Lung (tissue), 12 donors: ENCODE measurements around the gene PDP2. TPM values are rescaled to one million over a fixed set of nuclear protein-coding genes. Genes with fewer than 3 reads are reported as not detected.

Source experiments
- ATAC-seq: fragments of 200-7000 bp; cut with Tn5 transposase; one replicate; pipeline ENCODE4 v1.9.1; 2020; ENCODE audit warnings: moderate number of reproducible peaks; ENCODE audit not compliant: insufficient read depth, low FRiP score
- DNase-seq, 3 donors: peaks; one replicate each; pipeline ENCODE4 v3.0.0-alpha.2; 2013 to 2017
- H3K27ac ChIP-seq, 2 donors: one replicate each; pipeline ENCODE4 v1.5.1; 2013; ENCODE audit warnings: mild to moderate bottlenecking in 2 of 2, moderate library complexity in 2 of 2, control low read depth in 1 of 2, inconsistent platforms in 1 of 2, low read depth in 1 of 2, low read length in 1 of 2
- H3K27me3 ChIP-seq, 3 donors: one replicate each; pipeline ENCODE4 v1.5.1; 2013; ENCODE audit warnings: low read length in 2 of 3; ENCODE audit not compliant: control insufficient read depth in 3 of 3, insufficient read depth in 3 of 3
- H3K36me3 ChIP-seq, 4 donors: one replicate each; pipeline ENCODE4 v1.5.1; 2013; ENCODE audit warnings: low read length in 4 of 4, mild to moderate bottlenecking in 1 of 4, moderate library complexity in 1 of 4; ENCODE audit not compliant: control insufficient read depth in 4 of 4, insufficient read depth in 4 of 4
- H3K4me1 ChIP-seq, 5 donors: one replicate each; pipeline ENCODE4 v1.5.1; 2013; ENCODE audit warnings: low read length in 5 of 5, mild to moderate bottlenecking in 2 of 5, moderate library complexity in 1 of 5; ENCODE audit not compliant: control insufficient read depth in 5 of 5, insufficient read depth in 5 of 5
- H3K4me3 ChIP-seq: one replicate; pipeline ENCODE4 v1.5.1; 2013; ENCODE audit warnings: mild to moderate bottlenecking, control low read depth, moderate library complexity
- H3K9ac ChIP-seq, 2 donors: one replicate each; pipeline ENCODE4 v1.5.1; 2013; ENCODE audit warnings: low read length in 2 of 2, control low read depth in 1 of 2; ENCODE audit not compliant: insufficient read depth in 1 of 2
- H3K9me3 ChIP-seq, 4 donors: one replicate each; pipeline ENCODE4 v1.5.1; 2013; ENCODE audit warnings: low read length in 3 of 4, mild to moderate bottlenecking in 1 of 4, moderate library complexity in 1 of 4; ENCODE audit not compliant: control insufficient read depth in 4 of 4, insufficient read depth in 3 of 4
- WGBS, 2 donors: extraction: QIAGEN DNeasy Blood & Tissue Kit; methylation state at CpG; one replicate each; pipeline ENCODE4 v1.1.7; 2013; 5-methylcytosine and 5-hydroxymethylcytosine counted together
- polyA plus RNA-seq, 2 donors: library from polyadenylated mRNA; stranded (reverse); fragments of 200-250 nt; gene quantifications; one replicate each; pipeline ENCODE4 v1.2.1, GENCODE V29; 2013
- total RNA-seq, 2 donors: library from RNA; depleted of rRNA in 1 of 2; stranded (reverse); fragments of >200 nt in 1 of 2; gene quantifications; one replicate each; pipeline ENCODE4 v1.2.1, GENCODE V29; 2014 to 2021
- TF ChIP-seq, protein P1 (sequence below): IDR thresholded peaks from 2 replicates; pipeline ENCODE4 v1.5.1; 2012; ENCODE audit warnings: mild to moderate bottlenecking; ENCODE audit errors: control extremely low read depth, extremely low read depth
- donor health status: control.
- donor health status: control.
- donor health status: Bipolar disorder and iron deficiency.
- donor health status: healthy.
- donor health status: DM: yes; HTN: yes; CAD: no.

The PDP2 gene
- total and polyA plus RNA-seq, 4 donors = 4.5 to 23.0 (median 13.1) TPM

DNA sequence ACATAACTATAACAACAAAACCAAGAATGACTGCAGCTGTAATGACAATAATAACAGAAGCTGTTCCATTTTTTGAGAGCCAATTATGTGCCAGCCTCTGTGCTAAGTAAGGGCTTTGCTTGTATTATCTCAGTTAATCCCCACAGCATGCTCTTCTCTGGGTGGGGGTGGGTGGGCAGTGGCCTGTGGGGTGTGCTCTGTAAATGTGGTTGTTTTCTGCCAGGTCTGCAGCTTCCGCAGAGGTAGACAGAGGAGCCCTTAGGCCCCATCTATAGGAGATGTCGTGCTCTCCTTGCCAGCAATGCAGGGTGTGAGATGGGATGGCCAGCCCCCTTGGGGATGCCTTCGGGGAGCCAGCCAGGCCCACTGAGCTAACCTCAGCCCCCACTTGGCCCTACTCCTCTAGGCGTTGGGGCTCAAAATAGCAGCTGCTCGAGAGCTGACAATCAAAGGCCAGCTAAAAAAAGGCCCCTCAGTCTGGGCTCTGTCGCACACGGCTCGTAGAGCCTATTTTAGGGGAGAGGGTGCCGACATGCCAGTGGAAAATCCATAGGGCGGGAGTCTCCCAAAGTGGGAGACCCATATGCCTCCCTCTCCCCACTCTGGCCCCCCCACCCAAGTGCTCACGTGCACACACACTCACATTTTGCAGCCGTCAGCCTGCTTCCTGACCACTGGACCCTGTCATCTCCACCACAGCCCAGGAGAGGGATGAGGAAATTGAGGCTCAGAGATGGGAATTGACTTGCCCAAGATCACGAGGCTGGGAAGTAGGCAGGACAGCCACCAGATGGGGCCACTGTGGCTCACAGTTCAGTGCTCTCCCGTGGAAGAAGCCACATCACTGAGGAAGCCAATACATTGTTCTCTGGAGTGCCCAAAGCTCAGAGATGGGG is 22.6 kb downstream of the PDP2 start:
- no peaks in the 10 kb centered on the region for H3K9me3 ChIP-seq
- TF ChIP-seq, protein P1, sequence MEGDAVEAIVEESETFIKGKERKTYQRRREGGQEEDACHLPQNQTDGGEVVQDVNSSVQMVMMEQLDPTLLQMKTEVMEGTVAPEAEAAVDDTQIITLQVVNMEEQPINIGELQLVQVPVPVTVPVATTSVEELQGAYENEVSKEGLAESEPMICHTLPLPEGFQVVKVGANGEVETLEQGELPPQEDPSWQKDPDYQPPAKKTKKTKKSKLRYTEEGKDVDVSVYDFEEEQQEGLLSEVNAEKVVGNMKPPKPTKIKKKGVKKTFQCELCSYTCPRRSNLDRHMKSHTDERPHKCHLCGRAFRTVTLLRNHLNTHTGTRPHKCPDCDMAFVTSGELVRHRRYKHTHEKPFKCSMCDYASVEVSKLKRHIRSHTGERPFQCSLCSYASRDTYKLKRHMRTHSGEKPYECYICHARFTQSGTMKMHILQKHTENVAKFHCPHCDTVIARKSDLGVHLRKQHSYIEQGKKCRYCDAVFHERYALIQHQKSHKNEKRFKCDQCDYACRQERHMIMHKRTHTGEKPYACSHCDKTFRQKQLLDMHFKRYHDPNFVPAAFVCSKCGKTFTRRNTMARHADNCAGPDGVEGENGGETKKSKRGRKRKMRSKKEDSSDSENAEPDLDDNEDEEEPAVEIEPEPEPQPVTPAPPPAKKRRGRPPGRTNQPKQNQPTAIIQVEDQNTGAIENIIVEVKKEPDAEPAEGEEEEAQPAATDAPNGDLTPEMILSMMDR = no peak
- ATAC-seq (no peak), DNase-seq (peak in 1 of 3 donors; percentile 60)
- 68 to 71% methylated on average over 14 of the region's 14 CpGs for WGBS, 2 donors
- H3K4me3 ChIP-seq = no peak overlapping the region
- no peaks in the 10 kb centered on the region for H3K36me3 ChIP-seq
- H3K9ac ChIP-seq = no peak overlapping the region
- H3K27ac ChIP-seq = peak overlapping the region; percentile 15 to 89
- no peaks in the 10 kb centered on the region for H3K27me3 ChIP-seq
- H3K4me1 ChIP-seq = peaks cover 7 to 67% (median 38%) of the 10 kb centered on the region in 5 donors

DNA sequence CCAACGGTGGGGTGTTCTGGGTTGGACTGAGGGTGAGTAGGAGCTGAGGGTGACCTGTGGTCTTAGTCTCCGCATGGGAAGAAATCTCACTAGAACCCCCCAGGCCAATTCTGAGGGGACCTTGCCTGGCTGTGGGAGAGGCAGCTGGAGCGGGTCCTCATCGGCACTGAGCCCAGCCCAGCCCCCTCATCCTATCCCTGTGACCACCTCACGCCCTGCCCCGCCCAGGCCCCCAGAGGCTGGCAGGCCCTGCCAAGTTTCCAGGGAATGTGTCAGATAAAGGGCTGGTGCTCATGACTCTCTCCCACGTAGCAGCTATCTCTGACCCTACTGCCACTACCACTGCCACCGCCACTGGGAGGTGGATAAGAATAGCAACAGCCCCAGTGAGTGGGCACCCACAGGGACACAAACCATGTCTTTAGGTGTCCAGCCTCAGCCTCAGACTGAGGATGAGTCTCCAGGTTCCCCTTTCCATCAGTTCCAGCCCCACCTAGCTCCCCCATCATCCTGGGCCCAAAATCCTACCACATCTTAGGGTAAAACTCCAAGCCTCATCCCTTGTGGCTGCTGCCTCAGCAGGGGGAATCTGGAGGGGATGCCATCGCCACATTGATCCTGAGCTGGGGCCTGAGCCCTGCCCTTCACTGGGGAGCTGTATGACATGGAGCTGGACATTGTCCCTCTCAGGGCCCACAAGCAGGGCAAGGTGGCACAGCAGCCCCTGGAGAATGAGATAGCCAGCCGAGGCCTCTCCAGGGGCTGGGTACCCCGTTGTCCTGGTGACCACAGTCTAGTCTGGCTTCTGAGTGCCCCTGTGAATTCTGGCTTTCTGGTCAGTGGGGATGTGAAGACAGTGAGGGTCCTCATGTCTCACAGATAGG is 23.5 kb downstream of the PDP2 start:
- Histone ChIP-seq H3K9ac (no peak overlapping the region), H3K27me3 (no peaks in the 10 kb centered on the region), H3K27ac (peak overlapping the region; percentile 49 to 91), H3K4me1 (peaks cover 7 to 67% (median 38%) of the 10 kb centered on the region in 5 donors), H3K9me3 (no peaks in the 10 kb centered on the region), H3K36me3 (no peaks in the 10 kb centered on the region), H3K4me3 (no peak overlapping the region)
- ATAC-seq (no peak), DNase-seq (peak in 1 of 3 donors; percentile 33)
- TF ChIP-seq, protein P1 = no peak
- 78 to 92% methylated on average over 11 of the region's 11 CpGs for WGBS, 2 donors

GRCh38 chr16:66904428-66904845 is 24.1 kb downstream of the PDP2 start:
- TF ChIP-seq, protein P1 = no peak
- Histone ChIP-seq H3K4me3 (no peak overlapping the region), H3K36me3 (no peaks in the 10 kb centered on the region), H3K9ac (peak overlapping the region in 1 of 2 donors; percentile 39), H3K27me3 (no peaks in the 10 kb centered on the region), H3K9me3 (no peaks in the 10 kb centered on the region), H3K4me1 (peaks cover 7 to 63% (median 32%) of the 10 kb centered on the region in 5 donors), H3K27ac (peak overlapping the region; percentile 49 to 91)
- ATAC-seq (no peak), DNase-seq (no peak)
- 82 to 86% methylated on average over 13 of the region's 13 CpGs for WGBS, 2 donors
